GM21786 (cell line): ENCODE data around the gene FBXW10.
"Not testable (repeated sequence)": the region's sequence is repeated elsewhere in the genome, so short reads cannot be mapped to it uniquely, and the experiment has no call there.

Source experiments
- ATAC-seq: cut with Tn5 transposase; IDR thresholded peaks from one replicate; pipeline ENCODE4 v1.9.1; 2021; ENCODE audit not compliant: unreplicated experiment

Gene FBXW10

DNA sequence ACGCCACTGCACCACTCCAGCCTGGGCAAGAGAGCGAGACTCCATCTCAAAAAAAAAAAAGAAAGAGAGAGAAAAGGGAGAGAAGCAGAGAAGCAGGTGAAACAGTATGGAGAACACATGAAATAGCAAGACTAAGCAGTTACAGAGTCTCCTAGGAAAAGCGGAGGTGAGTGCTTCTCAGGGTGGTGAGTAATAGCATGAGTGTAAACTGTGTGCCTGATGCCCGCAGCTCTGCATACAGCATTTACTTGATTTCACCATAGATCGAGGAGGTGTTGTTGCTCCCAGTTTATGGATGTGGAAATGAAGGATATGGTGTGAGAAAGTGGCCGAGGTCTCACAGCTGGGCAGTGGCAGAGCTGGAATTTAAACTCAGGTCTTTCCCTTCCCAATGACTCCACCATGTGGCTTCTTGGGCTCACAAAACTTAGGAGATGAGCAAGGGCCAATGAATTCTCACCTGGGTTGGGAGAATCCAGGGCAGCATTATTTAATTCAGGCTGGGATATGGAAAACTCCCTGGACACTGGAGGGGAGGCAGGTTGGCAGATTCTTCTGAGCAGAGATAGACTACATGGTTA is 10.1 kb downstream of the FBXW10 start:
- ATAC-seq: not testable (repeated sequence)

DNA sequence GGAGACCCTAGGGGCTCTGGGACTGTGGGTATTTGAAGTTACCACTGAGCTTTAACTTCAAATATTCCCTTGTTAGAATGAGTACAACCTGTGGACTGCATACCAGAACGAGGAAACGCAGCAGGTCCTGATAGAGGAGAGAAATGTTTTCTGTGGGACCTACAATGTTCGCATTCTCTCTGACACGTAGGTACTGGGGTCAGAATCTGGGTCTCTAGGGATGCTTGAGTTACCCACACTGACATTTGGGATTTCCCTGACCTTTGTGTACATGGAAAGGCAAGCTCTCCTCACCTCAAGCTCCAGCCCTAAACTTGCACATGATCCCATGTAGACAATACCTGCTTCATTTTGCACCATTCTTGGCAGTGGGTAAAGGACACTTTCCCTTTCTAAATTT is 12.1 kb downstream of the FBXW10 start:
- not testable (repeated sequence) for ATAC-seq

DNA sequence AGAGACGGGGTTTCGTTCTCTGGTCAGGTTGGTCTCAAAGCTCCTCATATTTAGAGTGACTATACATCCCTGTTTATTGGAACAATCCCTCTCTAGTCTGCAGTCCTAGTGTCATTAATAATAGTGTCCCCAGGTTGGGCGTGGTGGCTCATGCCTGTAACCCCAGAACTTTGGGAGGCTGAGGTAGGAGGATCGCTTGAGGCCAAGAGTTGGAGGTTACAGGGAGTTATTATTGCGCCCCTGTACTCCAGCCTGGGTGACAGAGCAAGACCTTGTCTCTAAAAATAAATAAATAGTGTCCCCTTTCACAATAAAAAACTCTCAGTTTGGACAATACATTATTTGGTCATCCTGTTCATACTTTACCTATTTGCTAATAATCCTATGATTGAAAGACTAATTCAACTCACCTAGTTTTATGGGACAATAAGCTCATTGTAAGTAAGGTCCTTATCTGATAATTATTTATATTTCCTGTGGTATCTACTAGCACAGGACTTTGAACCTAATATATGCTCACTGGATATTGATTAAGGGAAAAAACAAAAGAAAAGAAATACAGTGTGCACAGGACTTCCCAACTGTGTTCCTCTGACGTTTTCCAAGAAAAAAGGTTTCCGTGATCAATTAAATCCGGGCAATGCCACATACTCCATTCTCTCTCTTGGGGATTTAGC is 13.7 kb downstream of the FBXW10 start:
- not testable (repeated sequence) for ATAC-seq

DNA sequence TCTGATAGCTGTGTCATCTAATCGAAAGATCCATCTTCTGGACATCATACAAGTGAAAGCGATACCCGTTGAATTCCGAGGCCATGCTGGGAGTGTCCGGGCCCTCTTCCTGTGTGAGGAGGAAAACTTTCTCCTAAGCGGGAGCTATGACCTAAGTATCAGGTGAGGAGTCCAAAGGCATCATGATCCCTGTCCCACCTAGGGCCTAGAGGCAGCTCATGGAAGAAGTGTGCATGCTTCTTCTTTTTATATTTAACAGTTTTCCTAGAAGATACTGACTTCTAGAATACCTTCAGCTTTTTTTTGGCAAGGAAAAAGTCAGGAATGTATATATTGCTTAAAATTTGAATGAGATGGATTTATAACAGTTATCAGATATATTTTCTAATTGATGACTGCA is 14.5 kb downstream of the FBXW10 start:
- not testable (repeated sequence) for ATAC-seq

DNA sequence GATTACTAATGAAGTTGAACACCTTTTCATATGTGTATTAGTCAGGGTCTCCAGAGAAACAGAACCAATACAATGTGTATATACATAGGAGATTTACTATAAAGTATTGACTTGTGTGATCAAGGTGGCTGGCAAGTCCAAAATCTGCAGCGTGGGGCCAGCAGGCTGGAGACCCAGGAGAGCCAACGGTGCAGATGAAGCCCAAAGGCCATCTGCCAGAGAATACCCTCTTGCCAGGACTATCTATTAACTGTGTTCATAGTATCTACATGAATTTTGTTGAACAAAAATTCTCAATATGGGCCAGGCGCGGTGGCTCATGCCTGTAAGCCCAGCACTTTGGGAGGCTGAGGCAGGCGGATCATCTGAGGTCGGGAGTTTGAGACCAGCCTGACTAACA is 16.4 kb downstream of the FBXW10 start:
- not testable (repeated sequence) for ATAC-seq

DNA sequence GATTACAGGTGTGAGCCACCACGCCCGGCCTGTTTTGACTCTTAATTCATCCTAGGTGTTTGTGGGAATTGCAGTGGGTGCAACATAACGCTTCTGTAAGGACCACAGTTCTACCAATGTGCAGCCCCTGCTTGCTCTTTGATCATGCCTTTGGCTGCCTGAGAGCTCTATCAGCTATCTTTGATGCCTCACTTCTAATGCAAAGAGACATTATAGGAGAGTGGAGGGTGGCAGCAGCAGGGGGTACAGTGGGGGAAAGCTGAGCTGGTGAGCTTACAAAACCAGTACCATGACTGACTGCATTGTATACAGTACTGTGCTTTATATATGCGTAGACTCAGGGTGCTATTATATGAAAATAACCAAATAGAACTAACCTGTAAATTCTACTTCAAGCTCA is 26.7 kb downstream of the FBXW10 start:
- ATAC-seq: not testable (repeated sequence)

DNA sequence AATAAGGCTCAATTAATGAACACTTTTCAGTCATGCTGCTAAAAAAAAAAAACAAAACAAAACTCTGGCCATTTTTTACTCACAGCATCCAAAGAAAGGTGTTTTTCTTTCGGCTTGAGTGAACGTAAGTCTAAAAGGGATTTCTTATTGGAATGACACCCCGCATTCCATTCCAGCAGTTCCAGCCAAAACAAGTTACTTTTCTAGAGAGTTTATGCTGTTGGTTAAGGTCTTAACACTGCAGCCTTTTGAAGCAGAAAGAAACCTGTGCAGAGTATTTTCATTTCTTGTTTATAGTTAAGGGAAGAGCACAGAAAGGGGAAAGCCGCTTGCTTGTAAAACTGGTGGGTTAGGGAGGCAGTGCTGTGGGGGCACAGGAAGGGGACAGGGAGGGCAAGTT is 27.2 kb downstream of the FBXW10 start:
- ATAC-seq: not testable (repeated sequence)

DNA sequence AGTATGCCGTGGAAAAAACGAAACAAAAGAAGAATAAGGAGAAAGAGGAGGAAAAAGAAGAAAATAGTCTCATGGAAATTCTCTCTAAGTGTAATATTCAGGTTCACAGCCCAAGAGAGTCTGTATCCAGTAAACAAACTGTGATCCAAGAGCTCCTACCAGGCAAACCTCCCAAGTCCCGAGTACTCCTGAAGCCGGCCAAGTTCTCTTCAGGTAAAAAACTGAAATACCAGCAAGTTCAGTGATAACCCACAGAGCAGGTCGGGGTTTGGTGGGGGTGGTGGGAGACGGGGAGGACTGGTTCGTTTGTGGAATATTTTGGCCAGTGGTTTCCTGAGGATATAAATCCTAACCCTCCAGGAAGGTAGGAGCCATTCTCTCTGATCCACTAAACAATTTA is 28.6 kb downstream of the FBXW10 start:
- ATAC-seq: no peak

DNA sequence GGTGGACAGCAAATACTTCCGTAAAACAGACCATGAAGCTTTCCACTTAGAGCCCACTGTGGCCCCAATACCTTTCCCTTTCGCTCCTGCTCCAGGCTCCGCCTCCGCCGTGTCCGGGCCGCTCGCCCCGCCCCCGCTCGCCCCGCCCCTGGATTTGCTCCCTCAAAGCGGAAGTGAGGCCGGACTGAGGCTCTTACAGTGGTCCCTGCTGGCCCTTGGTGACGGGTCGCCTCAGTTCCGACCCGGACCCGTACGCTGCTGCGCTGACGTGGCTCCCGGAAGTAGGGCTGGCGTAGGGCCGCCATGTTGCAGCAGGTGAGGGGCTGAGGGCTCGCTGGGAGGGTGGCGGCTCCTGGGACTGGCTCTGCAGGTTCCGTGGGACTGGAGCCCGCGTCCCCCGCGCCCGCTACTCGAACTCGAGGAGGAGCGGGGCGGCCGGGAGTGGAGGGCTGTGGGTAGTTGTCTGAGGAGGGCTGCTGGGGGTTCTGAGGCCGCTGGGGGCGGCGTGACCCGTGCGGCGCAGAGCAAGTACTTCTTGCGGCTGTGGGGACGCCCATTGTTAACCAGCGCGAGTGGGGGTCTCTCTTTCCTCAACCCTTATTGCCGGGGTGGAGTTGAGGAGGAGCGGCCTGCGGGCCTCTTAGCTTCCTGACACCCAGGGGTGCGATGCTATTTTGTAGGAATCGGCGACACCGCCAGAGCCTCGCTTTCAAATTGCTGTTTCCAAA is 37.3 kb downstream of the FBXW10 start, which contains the start of gene TVP23B:
Gene TVP23B, plus strand, starts transcription at position 193 of the 728 bp plus-strand sequence. Its CDS starts 111 bp downstream, at position 304.
- ATAC-seq: peak; percentile 91

DNA sequence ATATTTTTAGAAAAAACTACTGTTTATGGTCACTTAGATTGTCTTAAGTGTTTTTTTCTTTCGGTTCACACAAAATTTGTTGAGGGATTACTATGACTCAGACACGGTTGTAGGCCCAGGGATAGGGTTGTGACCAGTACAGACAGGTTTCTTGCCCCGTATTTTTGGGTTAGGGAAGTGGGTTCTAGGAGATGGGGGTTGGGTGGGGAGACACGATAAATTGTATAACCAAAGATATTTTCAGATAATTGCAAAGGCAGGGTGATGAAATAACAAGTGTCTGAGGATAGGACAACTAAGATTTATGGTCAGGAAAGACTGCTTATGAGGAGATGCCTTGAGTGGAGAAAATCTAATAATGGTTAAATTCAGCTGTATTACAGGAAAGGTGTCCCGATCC is 38.0 kb downstream of the FBXW10 start:
- ATAC-seq: not testable (repeated sequence)

DNA sequence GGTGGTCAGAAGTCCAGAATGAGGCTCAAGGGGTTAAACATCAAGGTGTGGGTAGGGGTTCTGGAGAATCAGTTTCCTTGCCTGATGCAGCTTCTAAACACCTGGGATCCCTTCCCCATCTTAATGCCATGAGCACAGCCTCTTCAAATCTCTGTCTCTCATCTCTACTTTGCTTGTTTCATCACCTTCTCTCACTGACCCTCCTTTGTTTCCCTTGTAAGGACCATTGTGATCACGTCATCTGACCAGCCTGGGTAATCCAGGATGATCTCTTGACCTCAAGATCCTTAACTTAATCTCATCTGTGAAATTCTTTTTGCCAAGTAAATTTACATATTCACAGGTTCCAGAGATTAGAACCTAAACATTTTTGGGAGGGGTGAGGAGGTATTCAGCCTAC is 42.1 kb downstream of the FBXW10 start:
- ATAC-seq: not testable (repeated sequence)

DNA sequence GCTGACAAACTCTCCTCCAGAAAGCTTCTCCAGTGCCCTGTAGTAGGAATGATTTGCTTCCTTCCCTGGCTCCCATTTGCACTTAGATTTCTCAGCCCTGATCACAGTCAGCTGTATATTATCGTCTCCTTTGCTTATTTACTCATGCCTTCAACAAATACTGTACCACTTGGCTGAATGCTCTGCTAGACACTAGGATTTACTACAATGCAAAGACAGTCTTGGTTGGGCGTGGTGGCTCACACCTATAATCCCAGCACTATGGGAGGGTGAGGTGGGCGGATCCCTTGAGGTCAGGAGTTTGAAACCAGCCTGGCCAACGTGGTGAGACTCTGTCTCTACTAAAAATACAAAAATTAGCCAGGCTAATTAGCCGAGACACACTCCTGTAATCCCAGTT is 43.0 kb downstream of the FBXW10 start:
- not testable (repeated sequence) for ATAC-seq

DNA sequence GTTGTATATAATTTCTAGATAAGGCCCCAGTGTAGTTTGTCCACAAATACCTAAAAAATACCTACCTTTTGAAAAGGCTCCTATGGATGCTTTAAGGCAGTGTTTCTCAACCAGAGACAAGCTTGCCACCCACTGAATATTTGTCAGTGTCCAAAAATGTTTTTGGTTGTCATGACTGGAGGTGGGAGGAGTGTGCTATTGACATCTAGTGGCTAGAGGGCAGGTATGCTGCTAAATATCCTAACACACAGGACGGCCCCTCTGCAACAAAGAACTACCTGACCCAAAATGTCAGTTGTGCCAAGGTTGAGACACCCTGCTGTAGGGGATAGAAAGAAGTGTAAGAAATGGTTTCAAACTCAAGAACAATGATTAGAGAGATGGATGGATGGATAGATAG is 47.5 kb downstream of the FBXW10 start:
- not testable (repeated sequence) for ATAC-seq

DNA sequence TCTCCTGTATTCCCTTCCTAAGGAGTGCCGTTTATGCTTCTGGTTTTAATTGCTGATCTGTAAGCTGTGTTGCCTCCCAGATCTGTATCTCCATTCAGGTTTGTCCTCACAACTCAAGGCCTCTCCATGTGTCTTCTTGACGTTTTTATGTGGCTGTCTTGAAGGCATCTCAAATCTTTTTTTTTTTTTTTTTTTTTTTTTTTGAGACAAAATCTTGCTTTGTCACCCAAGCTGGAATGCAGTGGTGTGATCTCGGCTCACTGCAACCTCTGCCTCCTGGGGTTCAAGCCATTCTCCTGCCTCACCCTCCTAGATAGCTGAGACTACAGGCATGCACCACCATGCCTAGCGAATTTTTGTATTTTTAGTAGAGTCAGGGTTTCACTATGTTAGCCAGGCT is 51.0 kb downstream of the FBXW10 start:
- ATAC-seq: not testable (repeated sequence)

DNA sequence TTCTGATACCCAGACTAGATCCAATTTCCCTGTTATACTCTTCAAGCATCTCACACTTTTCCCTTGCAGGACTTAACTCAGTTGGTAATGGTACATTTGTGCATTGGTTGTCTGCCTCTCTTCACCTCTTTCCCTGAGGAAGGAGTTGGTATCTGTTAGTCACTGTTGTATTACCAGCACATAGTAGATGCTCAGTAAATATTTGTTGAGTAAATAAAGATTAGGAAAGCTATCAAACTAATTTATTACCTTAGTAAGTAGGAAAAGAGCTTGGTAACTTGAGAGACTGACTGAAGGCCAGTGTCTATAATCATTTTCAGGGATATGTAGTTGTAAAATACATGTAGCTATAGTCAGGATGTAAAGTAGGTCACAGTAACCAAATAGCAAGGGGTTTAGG is 53.0 kb downstream of the FBXW10 start:
- ATAC-seq: not testable (repeated sequence)

DNA sequence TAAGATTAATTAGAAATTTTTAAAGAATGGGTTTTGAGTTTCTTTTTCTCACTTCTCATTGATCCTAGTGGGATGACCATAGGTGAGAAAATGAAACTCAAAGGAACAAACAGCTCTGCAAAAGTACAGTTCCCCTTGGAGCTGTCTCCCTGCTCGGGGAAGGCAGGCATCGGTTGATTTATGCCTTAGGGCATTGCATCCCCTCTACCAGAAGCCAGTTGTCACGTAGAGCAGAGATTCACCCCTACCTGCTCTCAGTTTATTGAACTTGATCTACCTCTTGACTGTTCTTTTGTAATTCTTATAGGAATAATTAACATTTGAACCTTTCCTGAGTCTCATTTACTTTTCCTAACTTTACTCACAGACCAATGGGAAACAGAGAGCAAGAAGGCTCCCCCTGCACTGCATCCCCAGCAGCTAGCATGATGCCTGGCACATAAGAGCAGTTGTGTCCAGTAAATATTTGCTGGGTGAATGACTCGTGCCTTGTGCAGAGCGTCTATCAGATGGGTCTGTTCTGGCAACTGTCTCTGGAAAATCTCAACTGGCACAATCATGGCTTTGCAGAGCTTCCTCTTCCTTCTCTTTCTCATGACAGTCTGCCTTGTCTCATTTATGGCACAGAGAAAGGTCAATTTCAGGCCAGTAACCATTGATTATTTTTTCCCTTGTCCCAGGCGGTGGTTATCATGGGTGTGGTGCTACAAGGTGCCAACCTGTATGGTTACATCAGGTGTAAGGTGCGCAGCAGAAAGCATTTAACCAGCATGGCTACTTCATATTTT is 59.8 kb downstream of the FBXW10 start:
- ATAC-seq: not testable (repeated sequence)

DNA sequence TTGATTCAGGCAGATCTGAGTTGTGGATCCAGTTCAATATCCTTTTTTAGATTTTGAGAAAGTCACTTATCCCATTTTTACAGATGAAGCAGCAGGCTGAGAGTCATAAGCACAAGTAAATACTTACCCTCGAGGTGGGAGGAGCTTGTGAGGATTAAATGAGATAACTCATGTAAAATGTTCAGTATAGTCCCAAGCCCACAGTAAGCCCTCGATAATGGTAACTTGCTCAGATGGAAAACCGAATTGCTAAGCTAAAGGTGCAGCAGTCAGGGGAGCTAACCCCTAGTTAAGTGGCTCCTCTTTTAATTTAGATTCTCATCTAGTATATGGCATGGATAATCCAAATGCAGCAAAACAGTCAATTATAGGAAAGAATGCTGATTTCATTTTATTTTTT is 72.1 kb downstream of the FBXW10 start:
- ATAC-seq: not testable (repeated sequence)

DNA sequence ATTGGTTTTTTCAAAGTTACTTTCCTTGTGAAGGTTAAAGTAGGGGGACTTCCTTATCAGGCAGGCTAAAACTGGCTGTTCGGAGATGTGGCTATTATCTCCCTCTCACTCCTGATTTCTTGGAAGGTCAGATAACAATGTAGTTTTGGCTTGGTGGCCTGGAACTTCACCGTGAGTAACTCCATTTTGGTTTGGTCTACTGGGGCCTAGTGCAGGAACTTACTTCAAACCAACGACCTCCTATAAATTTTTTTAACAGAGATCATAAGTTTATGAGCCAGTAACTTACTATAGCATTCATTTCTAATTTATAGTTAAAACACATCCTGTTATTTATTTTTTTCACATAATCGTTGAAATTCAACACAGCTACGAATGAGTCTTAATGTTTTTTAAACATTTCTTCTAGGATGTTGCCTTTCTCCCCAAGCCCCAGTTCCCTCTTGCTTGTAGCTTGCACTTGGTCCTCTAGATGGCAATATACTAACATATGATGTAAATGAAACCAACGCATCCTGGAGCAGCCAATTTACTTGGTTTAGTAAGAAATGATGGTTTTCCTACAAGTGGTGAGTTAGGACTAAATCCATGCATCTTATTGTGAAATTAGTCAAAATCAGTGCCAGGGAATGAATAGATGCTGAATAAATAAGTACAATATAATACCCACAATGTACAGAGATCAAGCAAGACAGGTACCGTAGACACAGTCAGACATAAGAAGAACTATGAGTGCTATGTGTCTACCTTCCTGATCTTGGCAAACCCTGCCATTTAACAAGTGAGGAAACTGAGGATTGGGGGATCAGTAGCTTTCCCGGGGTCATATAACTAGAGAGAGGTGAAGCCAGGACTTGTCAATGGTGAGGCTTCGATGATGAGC is 72.9 kb downstream of the FBXW10 start:
- not testable (repeated sequence) for ATAC-seq

DNA sequence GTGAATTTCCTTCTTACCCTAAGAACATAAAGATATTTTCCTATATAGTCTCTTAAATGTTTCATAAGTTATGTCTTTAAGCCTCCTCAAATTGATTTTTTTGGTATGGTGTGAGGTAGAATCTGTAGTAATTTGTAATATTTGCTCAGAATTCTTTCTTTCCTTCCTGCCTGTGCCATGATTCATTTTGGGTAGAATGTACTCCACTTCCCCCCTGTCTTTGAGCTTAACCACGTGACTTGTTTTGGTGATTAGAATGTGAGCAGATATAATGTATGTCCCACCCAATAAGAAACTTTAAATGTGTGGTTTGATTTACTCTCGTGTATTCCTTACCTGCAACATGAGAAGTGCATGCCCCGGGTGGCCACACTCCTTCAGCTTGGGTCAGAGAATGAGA is 77.6 kb downstream of the FBXW10 start:
- ATAC-seq: not testable (repeated sequence)

DNA sequence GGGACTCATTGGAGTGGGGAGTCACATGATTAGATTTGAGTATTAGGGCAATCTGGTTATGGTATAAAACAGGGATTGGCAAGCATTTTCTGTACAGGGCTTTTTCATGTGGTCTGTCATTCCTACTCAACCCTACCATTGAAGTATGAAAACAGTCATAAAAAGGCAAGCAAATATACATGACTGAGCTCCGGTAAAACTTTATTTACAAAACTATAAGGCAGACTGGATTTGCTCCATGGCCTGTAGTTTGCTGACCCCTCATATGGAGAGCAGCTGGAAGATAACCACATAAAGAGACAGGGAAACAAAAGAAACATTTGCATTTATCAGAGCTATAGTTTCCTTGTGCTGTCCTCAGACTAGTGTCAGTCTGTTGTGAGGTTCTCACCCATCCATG is 83.8 kb downstream of the FBXW10 start:
- not testable (repeated sequence) for ATAC-seq
